ENCODE data around the gene GTF2E1.

Gene GTF2E1

GRCh38 chr3:120816728-120817127 lies 74.2 kb downstream of the GTF2E1 start:
- TF ChIP-seq TAF1 (IDR thresholded peaks at IDR 0.05; ENCODE audit: borderline replicate concordance, low read depth, low read length), result no peak
- FAIRE-seq (no peak), DNase-seq (ENCODE audit: insufficient read length) (no peak)

GRCh38 chr3:120820748-120821147 lies 78.2 kb downstream of the GTF2E1 start:
- TF ChIP-seq TAF1 (IDR thresholded peaks at IDR 0.05; ENCODE audit: borderline replicate concordance, low read depth, low read length), result no peak
- TF ChIP-seq POLR2AphosphoS5 (IDR thresholded peaks at IDR 0.05; ENCODE audit: low read depth, low read length), result no peak
- TF ChIP-seq POLR2A (IDR thresholded peaks at IDR 0.05; ENCODE audit: low read depth, low read length), result no peak
- FAIRE-seq (no peak), DNase-seq (ENCODE audit: insufficient read length) (no peak)

- no peak for FAIRE-seq
- TF ChIP-seq POLR2AphosphoS5 (IDR thresholded peaks at IDR 0.05; ENCODE audit: low read depth, low read length), result no peak
- TF ChIP-seq POLR2A (IDR thresholded peaks at IDR 0.05; ENCODE audit: low read depth, low read length), result no peak
- TF ChIP-seq TAF1 (IDR thresholded peaks at IDR 0.05; ENCODE audit: borderline replicate concordance, low read depth, low read length), result no peak
Measured at GRCh38 chr3:120821426-120821825, 78.9 kb downstream of the GTF2E1 start.

GRCh38 chr3:120823156-120823555 lies 80.6 kb downstream of the GTF2E1 start:
- no peak for FAIRE-seq
- TF ChIP-seq TAF1 (IDR thresholded peaks at IDR 0.05; ENCODE audit: borderline replicate concordance, low read depth, low read length), result no peak
- TF ChIP-seq POLR2A (IDR thresholded peaks at IDR 0.05; ENCODE audit: low read depth, low read length), result no peak
- TF ChIP-seq POLR2AphosphoS5 (IDR thresholded peaks at IDR 0.05; ENCODE audit: low read depth, low read length), result no peak
- DNase-seq (ENCODE audit: insufficient read length), result no peak

More at GRCh38 chr3:120821426-120821825, 78.9 kb downstream of the GTF2E1 start:
- DNase-seq (ENCODE audit: insufficient read length), result no peak

- TF ChIP-seq POLR2A (IDR thresholded peaks at IDR 0.05; ENCODE audit: low read depth, low read length), result no peak
- TF ChIP-seq POLR2AphosphoS5 (IDR thresholded peaks at IDR 0.05; ENCODE audit: low read depth, low read length), result no peak
- TF ChIP-seq TAF1 (IDR thresholded peaks at IDR 0.05; ENCODE audit: borderline replicate concordance, low read depth, low read length), result no peak
- DNase-seq (ENCODE audit: insufficient read length) (no peak), FAIRE-seq (no peak)
Measured at GRCh38 chr3:120824613-120825012, 82.1 kb downstream of the GTF2E1 start.

- DNase-seq (ENCODE audit: insufficient read length) (no peak), FAIRE-seq (no peak)
- TF ChIP-seq POLR2A (IDR thresholded peaks at IDR 0.05; ENCODE audit: low read depth, low read length), result no peak
- no peak for TF ChIP-seq TAF1 (IDR thresholded peaks at IDR 0.05; ENCODE audit: borderline replicate concordance, low read depth, low read length)
- no peak for TF ChIP-seq POLR2AphosphoS5 (IDR thresholded peaks at IDR 0.05; ENCODE audit: low read depth, low read length)
Measured at GRCh38 chr3:120828796-120829195, 86.3 kb downstream of the GTF2E1 start.

GRCh38 chr3:120831066-120831465 lies 88.5 kb downstream of the GTF2E1 start:
- FAIRE-seq, result no peak
- DNase-seq (ENCODE audit: insufficient read length), result no peak
- no peak for TF ChIP-seq POLR2A (IDR thresholded peaks at IDR 0.05; ENCODE audit: low read depth, low read length)
- no peak for TF ChIP-seq TAF1 (IDR thresholded peaks at IDR 0.05; ENCODE audit: borderline replicate concordance, low read depth, low read length)
- no peak for TF ChIP-seq POLR2AphosphoS5 (IDR thresholded peaks at IDR 0.05; ENCODE audit: low read depth, low read length)

All from GM12892 (cell line).